Coronary artery (tissue), 2 donors: Measurements from ENCODE around the gene KHDC1L.
"Not testable (repeated sequence)": the region's sequence is repeated elsewhere in the genome, so short reads cannot be mapped to it uniquely, and the experiment has no call there.

ENCODE experiments used
- DNase-seq: peaks from one replicate; pipeline ENCODE4 v3.0.0-alpha.2; 2017; ENCODE audit warnings: low spot score
- H3K27ac ChIP-seq, 2 donors: fragments of 200-600 bp; sonication (generic); one replicate each; pipeline ENCODE4 v1.5.1; 2016 to 2019
- H3K4me3 ChIP-seq: fragments of 200-600 bp; sonication (generic); 2 replicates; pipeline ENCODE4 v1.5.1; 2016; ENCODE audit warnings: mild to moderate bottlenecking, moderate library complexity
- CTCF ChIP-seq: fragments of 200-600 bp; sonication (generic); IDR thresholded peaks from one replicate; pipeline ENCODE4 v1.5.1; 2019; ENCODE audit warnings: antibody characterized with exemption

The KHDC1L gene

DNA sequence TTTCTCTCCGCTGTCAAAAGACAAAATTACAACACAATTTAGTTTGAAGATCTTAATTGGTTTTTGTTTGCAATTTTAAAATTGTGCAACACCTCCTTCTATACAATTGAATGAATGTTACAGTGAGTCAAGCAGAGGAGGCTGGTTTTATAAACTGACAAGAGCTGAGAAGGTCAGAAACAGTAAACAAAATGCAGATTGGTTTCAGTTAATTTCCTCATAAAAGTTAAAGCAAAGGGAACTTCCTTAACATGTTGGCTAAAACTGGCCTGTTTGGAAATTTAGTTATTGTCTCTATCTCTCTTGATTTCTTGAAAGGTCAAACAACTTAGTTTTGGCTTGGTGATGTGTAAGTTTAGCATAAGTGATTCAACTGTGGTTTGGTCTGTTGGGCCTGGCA, 22.2 kb downstream of the KHDC1L start:
- TF ChIP-seq CTCF = no peak
- Histone ChIP-seq H3K27ac (no peak overlapping the region), H3K4me3 (no peak overlapping the region)
- DNase-seq = no peak

DNA sequence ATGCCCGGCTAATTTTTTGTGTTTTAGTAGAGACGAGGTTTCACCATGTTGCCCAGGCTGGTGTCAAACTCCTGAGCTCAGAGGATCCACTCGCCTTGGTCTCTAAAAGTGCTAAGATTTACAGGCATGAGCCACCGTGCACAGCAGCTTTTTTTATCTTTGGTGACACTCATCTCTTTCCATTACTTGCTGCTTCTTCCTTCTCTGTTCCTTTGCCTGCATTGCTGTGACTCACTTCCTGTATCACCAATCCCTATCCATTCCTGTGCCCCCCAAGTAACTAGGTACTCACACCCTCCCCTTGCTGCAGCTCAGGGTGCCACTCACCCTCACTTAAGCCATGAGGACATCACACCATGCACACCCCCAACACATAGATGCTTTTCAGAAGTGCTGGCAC, 24.6 kb downstream of the KHDC1L start:
- DNase-seq = no peak

GRCh38 chr6:73200247-73200646, 25.0 kb downstream of the KHDC1L start:
- H3K27ac ChIP-seq = no peak overlapping the region
- no peak overlapping the region for H3K4me3 ChIP-seq
- DNase-seq = no peak
- TF ChIP-seq CTCF = no peak

More for the DNA sequence above, 24.6 kb downstream of the KHDC1L start:
- TF ChIP-seq CTCF = no peak
- no peak overlapping the region for H3K4me3 ChIP-seq
- H3K27ac ChIP-seq = no peak overlapping the region

GRCh38 chr6:73194744-73195143, 30.6 kb downstream of the KHDC1L start:
- TF ChIP-seq CTCF = no peak
- Histone ChIP-seq H3K27ac (no peak overlapping the region), H3K4me3 (no peak overlapping the region)
- no peak for DNase-seq

DNA sequence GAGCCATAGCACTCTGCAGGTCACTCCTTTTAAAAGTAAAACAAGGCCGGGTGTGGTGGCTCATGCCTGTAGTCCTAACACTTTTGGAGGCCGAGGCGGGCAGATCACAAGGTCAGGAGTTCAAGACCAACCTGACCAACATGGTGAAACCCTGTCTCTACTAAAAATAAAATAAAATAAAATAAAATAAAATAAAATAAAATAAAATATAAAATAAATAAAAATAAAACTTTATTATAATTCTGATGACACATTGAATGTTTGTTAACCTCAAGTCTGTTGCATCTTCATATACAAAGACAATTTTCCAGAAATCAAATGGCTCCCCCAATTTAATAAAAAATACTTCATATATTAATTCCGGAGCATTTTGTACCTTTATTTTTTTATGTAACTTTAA, 32.0 kb downstream of the KHDC1L start:
- not testable (repeated sequence) for H3K27ac ChIP-seq, H3K4me3 ChIP-seq, DNase-seq

DNA sequence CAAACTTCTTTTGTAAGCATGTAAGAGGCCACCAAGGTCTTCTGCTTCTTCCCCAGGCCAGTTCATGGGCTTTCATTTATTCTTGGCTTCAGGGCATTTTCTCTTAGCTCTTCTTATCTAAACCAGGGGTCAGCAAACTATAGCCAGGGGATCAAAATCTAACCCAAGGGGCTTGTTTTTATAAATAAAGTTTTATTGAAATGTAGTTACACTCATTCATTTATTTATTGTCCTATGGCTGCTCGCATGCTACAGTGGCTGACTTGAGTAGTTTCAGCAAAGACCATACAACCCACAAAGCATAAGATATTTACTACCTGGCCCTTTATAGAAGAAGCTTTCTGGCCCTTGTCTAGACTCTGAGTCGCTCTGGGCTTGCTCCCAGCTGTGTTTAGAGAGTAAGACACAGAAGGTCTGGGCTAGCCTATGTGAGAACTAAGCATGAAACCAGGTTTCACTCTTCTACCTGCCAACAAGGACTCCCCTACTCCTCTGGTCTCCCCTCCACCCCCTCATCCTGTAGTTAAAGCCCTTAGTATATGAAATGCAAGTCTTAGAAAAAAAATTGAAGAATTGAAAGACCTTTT, 43.2 kb downstream of the KHDC1L start:
- no peak for TF ChIP-seq CTCF
- no peak for DNase-seq
- Histone ChIP-seq H3K4me3 (no peak overlapping the region), H3K27ac (no peak overlapping the region)

DNA sequence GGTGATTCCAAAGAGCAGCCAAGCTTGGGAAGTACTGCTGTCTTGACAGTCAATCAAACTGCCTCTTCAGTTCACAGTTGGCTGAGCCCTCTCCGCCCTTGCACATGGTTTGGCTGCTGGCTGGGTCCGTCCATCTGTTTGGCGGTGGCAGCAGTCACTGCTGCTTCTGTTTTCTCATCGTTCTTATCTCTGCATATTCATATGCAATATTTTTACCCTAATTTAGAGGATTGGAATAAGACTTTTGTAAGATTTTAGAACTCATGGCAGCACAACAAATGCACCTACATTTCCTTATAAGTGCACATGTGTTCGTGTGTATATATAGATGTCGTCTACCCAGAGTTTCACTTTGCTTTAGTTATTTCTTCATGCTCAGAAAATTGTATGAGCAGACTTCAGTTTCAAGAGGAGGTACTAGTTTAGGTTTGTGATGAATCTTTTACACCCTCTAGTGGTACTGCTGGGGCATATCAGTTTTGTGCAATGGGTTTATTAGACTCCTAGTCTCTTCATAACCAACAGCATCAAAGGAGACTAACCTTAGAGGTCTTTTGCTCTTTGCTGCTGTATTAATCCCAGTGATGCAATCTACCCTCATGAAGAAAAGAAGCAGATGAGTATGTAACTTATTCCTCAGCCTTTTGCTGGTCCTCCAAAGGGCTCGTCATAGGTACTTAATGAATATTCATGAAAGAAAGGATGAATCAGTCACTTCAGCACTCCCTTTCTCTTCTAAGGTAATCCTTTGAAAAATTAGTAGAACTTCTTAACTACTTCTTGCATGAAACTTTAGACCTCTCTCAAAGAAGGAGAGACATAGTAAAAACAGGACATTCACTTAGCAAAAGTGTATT, 44.3 kb downstream of the KHDC1L start:
- H3K4me3 ChIP-seq = peak overlapping the region; percentile 59
- DNase-seq = no peak
- peak; percentile 65 for TF ChIP-seq CTCF
- H3K27ac ChIP-seq = no peak overlapping the region
